Measurements from ENCODE around the gene SEZ6L2. TPM values are rescaled to one million over a fixed set of nuclear protein-coding genes. Genes with fewer than 3 reads are reported as not detected.

SEZ6L2 gene
- total RNA-seq, 1 experiment from 2014 or later, result 68.9 TPM

DNA sequence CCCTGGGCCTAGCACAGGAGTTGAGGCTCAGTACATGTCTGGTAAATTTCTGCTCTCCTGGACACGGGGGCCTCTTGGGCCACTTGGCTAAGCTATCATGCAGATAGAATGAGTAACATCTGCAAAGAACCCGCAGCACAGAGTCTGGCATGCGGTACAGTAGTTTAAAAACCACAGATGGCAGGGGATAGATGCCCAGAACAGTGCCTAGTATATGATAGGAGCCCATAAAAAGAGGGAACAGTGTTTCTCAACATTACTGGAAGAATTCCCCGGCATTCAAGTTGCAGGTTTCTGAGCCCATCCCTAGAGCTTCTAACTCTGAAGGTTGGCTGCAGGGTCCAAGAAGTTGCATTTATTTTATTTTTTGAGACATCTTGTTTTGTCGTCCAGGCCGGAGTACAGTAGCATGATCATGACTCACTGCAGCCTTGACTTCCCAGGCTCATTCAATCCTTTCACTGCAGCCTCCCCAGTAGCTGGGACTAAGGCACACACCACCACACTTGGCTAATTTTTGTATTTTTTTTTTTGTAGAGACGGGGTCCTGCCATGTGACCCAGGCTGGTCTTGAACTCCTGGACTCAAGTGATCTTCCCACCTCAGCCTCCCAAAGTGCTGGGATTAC lies 42.1 kb downstream of the SEZ6L2 start:
- Mint-ChIP-seq H3K36me3 (ENCODE audit: insufficient read depth, unreplicated experiment) (peaks cover 22% of the 10 kb centered on the region), H3K4me1 (ENCODE audit: low read depth, unreplicated experiment) (peaks cover 7% of the 10 kb centered on the region), H3K27me3 (ENCODE audit: unreplicated experiment) (no peaks in the 10 kb centered on the region), H3K9me3 (ENCODE audit: low read depth, unreplicated experiment) (no peaks in the 10 kb centered on the region), H3K27ac (ENCODE audit: unreplicated experiment) (no peak overlapping the region), H3K4me3 (ENCODE audit: low read depth, unreplicated experiment) (no peak overlapping the region)
- intact Hi-C loops (cut with micrococcal nuclease; ENCODE audit: unreplicated experiment), result no loop called here
- TF ChIP-seq, protein P1, sequence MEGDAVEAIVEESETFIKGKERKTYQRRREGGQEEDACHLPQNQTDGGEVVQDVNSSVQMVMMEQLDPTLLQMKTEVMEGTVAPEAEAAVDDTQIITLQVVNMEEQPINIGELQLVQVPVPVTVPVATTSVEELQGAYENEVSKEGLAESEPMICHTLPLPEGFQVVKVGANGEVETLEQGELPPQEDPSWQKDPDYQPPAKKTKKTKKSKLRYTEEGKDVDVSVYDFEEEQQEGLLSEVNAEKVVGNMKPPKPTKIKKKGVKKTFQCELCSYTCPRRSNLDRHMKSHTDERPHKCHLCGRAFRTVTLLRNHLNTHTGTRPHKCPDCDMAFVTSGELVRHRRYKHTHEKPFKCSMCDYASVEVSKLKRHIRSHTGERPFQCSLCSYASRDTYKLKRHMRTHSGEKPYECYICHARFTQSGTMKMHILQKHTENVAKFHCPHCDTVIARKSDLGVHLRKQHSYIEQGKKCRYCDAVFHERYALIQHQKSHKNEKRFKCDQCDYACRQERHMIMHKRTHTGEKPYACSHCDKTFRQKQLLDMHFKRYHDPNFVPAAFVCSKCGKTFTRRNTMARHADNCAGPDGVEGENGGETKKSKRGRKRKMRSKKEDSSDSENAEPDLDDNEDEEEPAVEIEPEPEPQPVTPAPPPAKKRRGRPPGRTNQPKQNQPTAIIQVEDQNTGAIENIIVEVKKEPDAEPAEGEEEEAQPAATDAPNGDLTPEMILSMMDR (IDR thresholded peaks at IDR 0.05; ENCODE audit: unreplicated experiment), result no peak
- no peak for DNase-seq
- CTCF ChIA-PET, result interaction anchor here (0.6 to 1.1 kb wide), 2 partner anchors 9 to 76 kb away, joined by 3 to 4 read pairs; no protein-coding TSS in a partner anchor
- BruUV-seq (replicated peaks), result no TSS peak

DNA sequence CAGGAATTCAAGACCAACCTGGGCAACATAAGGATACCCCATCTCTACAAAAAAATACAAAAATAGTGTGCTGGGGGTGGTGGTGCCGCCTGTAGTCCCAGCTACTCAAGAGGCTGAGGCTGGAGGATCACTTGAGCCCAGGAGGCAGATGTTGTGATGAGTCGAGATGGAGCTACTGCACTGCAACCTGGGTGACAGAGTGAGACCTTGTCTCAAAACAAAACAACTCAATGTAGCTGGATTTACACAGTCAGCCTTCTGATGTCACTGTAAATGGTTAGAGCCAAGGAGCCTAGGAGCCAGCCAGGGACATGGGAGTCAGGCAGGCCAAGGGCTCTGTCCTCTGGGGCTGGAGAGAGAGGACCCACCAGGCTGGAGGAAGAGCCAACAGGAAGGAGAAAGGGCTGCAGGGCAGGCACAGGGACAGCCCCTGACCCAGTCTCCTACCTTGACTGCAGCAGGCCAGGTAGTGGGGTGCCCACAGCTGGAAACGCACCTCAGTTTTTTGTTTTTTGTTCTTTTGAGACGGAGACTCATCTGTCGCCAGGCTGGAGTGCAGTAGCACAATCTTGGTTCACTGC lies 44.7 kb downstream of the SEZ6L2 start:
- BruUV-seq (replicated peaks), result no TSS peak
- H3K27ac Mint-ChIP-seq (ENCODE audit: unreplicated experiment), result no peak overlapping the region
- H3K36me3 Mint-ChIP-seq (ENCODE audit: insufficient read depth, unreplicated experiment), result peaks cover 21% of the 10 kb centered on the region
- no peak overlapping the region for H3K4me3 Mint-ChIP-seq (ENCODE audit: low read depth, unreplicated experiment)
- no peaks in the 10 kb centered on the region for H3K27me3 Mint-ChIP-seq (ENCODE audit: unreplicated experiment)
- H3K4me1 Mint-ChIP-seq (ENCODE audit: low read depth, unreplicated experiment), result no peaks in the 10 kb centered on the region
- no peaks in the 10 kb centered on the region for H3K9me3 Mint-ChIP-seq (ENCODE audit: low read depth, unreplicated experiment)
- no peak for DNase-seq
- CTCF ChIA-PET, result no interaction called here
- TF ChIP-seq, protein P1 (IDR thresholded peaks at IDR 0.05; ENCODE audit: unreplicated experiment), result no peak
- intact Hi-C loops (cut with micrococcal nuclease; ENCODE audit: unreplicated experiment), result no loop called here

DNA sequence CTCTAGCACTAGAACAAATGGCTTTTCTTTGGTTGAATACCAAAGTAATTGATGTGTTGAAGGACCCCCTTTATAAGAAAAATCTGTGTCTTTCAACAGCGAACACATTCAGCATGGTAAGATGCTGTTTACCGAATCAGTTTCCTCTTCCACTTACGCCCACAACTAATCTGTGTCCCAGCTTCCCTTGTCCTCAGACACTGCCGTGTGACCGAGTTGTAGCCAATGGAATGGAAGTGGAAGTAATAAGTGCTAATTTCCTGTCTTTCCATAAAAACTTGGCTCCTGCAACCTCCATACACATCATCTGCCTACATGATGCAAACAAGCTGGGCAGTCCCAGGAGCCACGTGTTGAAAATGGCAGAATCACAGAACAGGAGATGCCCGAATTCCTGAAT lies 46.7 kb downstream of the SEZ6L2 start:
- TF ChIP-seq, protein P1 (IDR thresholded peaks at IDR 0.05; ENCODE audit: unreplicated experiment), result no peak
- H3K27ac Mint-ChIP-seq (ENCODE audit: unreplicated experiment), result no peak overlapping the region
- peaks cover 28% of the 10 kb centered on the region for H3K36me3 Mint-ChIP-seq (ENCODE audit: insufficient read depth, unreplicated experiment)
- DNase-seq, result no peak
- H3K4me3 Mint-ChIP-seq (ENCODE audit: low read depth, unreplicated experiment), result no peak overlapping the region
- BruUV-seq (replicated peaks), result no TSS peak
- H3K4me1 Mint-ChIP-seq (ENCODE audit: low read depth, unreplicated experiment), result no peaks in the 10 kb centered on the region
- H3K9me3 Mint-ChIP-seq (ENCODE audit: low read depth, unreplicated experiment), result no peaks in the 10 kb centered on the region
- no peaks in the 10 kb centered on the region for H3K27me3 Mint-ChIP-seq (ENCODE audit: unreplicated experiment)
- CTCF ChIA-PET, result interaction anchor here (0.6 to 0.7 kb wide), 2 partner anchors 12 to 23 kb away, joined by 3 to 4 read pairs; no protein-coding TSS in a partner anchor
- intact Hi-C loops (cut with micrococcal nuclease; ENCODE audit: unreplicated experiment), result no loop called here

DNA sequence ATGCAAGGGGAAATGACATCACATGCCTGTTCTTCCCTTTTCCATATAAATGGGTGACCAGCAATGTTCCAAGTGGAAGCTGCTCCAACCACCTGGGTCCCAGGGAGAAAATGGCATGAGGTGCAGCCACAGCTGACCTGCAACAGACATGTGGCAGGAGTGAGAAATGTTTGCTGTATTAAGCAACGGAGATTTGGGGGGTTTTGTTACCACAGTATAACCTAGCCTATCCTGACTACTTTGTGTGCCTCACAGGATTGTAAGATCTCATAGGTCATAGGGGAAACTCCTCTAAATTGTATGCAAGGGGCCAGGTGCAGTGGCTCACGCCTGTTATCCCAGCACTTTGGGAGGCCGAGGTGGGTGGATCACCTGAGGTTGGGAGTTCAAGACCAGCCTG lies 48.4 kb downstream of the SEZ6L2 start:
- TSS peak; percentile 19 for BruUV-seq (replicated peaks)
- CTCF ChIA-PET, result interaction anchor here (0.6 kb wide), 1 partner anchor 1023 kb away, joined by 4 read pairs; no protein-coding TSS in a partner anchor
- no peak for DNase-seq

More for the DNA sequence above, 48.4 kb downstream of the SEZ6L2 start:
- TF ChIP-seq, protein P1 (IDR thresholded peaks at IDR 0.05; ENCODE audit: unreplicated experiment), result no peak
- Mint-ChIP-seq H3K36me3 (ENCODE audit: insufficient read depth, unreplicated experiment) (peaks cover 43% of the 10 kb centered on the region), H3K4me3 (ENCODE audit: low read depth, unreplicated experiment) (no peak overlapping the region), H3K27ac (ENCODE audit: unreplicated experiment) (no peak overlapping the region), H3K9me3 (ENCODE audit: low read depth, unreplicated experiment) (no peaks in the 10 kb centered on the region), H3K4me1 (ENCODE audit: low read depth, unreplicated experiment) (no peaks in the 10 kb centered on the region), H3K27me3 (ENCODE audit: unreplicated experiment) (no peaks in the 10 kb centered on the region)
- intact Hi-C loops (cut with micrococcal nuclease; ENCODE audit: unreplicated experiment), result no loop called here

Measured in Calu3 (cell line).